ENCODE data around the gene PEX7.
"Not testable (repeated sequence)": the region's sequence is repeated elsewhere in the genome, so short reads cannot be mapped to it uniquely, and the experiment has no call there.

Gene PEX7

GRCh38 chr6:136791296-136792094 is 30.9 kb upstream of the PEX7 start:
- no peak for FAIRE-seq

- FAIRE-seq, result no peak
These were observed 30.3 kb upstream of the PEX7 start for GRCh38 chr6:136792095-136792409.

- FAIRE-seq, result no peak
These were observed 29.8 kb upstream of the PEX7 start, which contains the start of gene MAP3K5 for GRCh38 chr6:136792410-136793262. TSS of gene MAP3K5 (minus strand) at chr6:136792477. CDS start at chr6:136792157, 320 bp downstream.

GRCh38 chr6:136793363-136793762 is 29.0 kb upstream of the PEX7 start:
- no peak for FAIRE-seq

- no peak for FAIRE-seq
These were observed 27.0 kb upstream of the PEX7 start for GRCh38 chr6:136795386-136795785.

- FAIRE-seq, result no peak
These were observed 26.4 kb upstream of the PEX7 start for GRCh38 chr6:136795996-136796395.

- FAIRE-seq, result no peak
These were observed 24.3 kb upstream of the PEX7 start for GRCh38 chr6:136798044-136798443.

- FAIRE-seq, result no peak
These were observed 20.8 kb upstream of the PEX7 start for GRCh38 chr6:136801581-136801980.

GRCh38 chr6:136803608-136804007 is 18.8 kb upstream of the PEX7 start:
- FAIRE-seq, result no peak

GRCh38 chr6:136809091-136809860 is 13.1 kb upstream of the PEX7 start:
- no peak for FAIRE-seq

GRCh38 chr6:136811272-136811671 is 11.1 kb upstream of the PEX7 start:
- FAIRE-seq, result no peak

GRCh38 chr6:136812174-136812573 is 10.2 kb upstream of the PEX7 start:
- FAIRE-seq, result no peak

- FAIRE-seq, result not testable (repeated sequence)
These were observed 6.8 kb upstream of the PEX7 start for GRCh38 chr6:136815608-136816007.

- no peak for FAIRE-seq
These were observed 5.7 kb upstream of the PEX7 start for GRCh38 chr6:136816656-136817055.

- no peak for FAIRE-seq
These were observed 1.8 kb upstream of the PEX7 start for GRCh38 chr6:136820561-136820960.

- FAIRE-seq, result no peak
These were observed 381 bp upstream of the PEX7 start for GRCh38 chr6:136822046-136822375.

GRCh38 chr6:136823128-136823660 is 802 bp downstream of the PEX7 start:
- FAIRE-seq, result no peak

- FAIRE-seq, result no peak
These were observed 3.8 kb downstream of the PEX7 start for GRCh38 chr6:136826216-136826615.

GRCh38 chr6:136831873-136832562 is 9.6 kb downstream of the PEX7 start:
- no peak for FAIRE-seq

GRCh38 chr6:136840276-136841001 is 18.0 kb downstream of the PEX7 start:
- FAIRE-seq, result no peak

- no peak for FAIRE-seq
These were observed 20.8 kb downstream of the PEX7 start for GRCh38 chr6:136843210-136843609.

- peak; percentile 86 for FAIRE-seq
These were observed 23.7 kb downstream of the PEX7 start for GRCh38 chr6:136846046-136846445.
